CD14-positive monocyte (primary cell): ENCODE measurements around the gene GRID1. TPM values are rescaled to one million over a fixed set of nuclear protein-coding genes. Genes with fewer than 3 reads are reported as not detected.
A peak's percentile ranks its signal among the peaks of the same experiment; 100 is the strongest.

Experiments used
- DNase-seq, 3 donors: peaks; one replicate each; pipeline ENCODE4 v3.0.0-alpha.2; 2011 to 2022
- H2AFZ ChIP-seq: 2 replicates; pipeline ENCODE4 v1.6.0; 2012; ENCODE audit warnings: mild to moderate bottlenecking, low read depth, low read length, inconsistent platforms; ENCODE audit not compliant: insufficient read depth, poor library complexity, severe bottlenecking
- H3K27ac ChIP-seq, 2 donors: 1 replicate in 1 of 2; 2 replicates in 1 of 2; pipeline ENCODE4 v1.5.1; 2012 to 2013; ENCODE audit warnings: low read length in 2 of 2, control low read depth in 1 of 2, inconsistent platforms in 1 of 2, low read depth in 1 of 2, mild to moderate bottlenecking in 1 of 2
- H3K27me3 ChIP-seq, 2 donors: one replicate each; pipeline versions ENCODE4 v1.6.0 to v1.6.1; 2011 to 2013; ENCODE audit warnings: low read length in 2 of 2; ENCODE audit not compliant: control insufficient read depth in 2 of 2, insufficient read depth in 2 of 2
- H3K36me3 ChIP-seq, 2 donors: replicated peaks in 1 of 2; 1 replicate in 1 of 2; 2 replicates in 1 of 2; pipeline versions ENCODE4 v1.5.1 to v1.6.1; 2012 to 2013; ENCODE audit warnings: low read length in 2 of 2, control low read depth in 1 of 2, inconsistent platforms in 1 of 2, mild to moderate bottlenecking in 1 of 2; ENCODE audit not compliant: insufficient read depth in 2 of 2, control insufficient read depth in 1 of 2
- H3K4me1 ChIP-seq, 2 donors: 1 replicate in 1 of 2; 2 replicates in 1 of 2; pipeline versions ENCODE4 v1.5.1 to v1.6.1; 2012 to 2013; ENCODE audit warnings: low read length in 2 of 2, control low read depth in 1 of 2, inconsistent platforms in 1 of 2, mild to moderate bottlenecking in 1 of 2, moderate library complexity in 1 of 2; ENCODE audit not compliant: insufficient read depth in 2 of 2, control insufficient read depth in 1 of 2
- H3K4me2 ChIP-seq: replicated peaks from 2 replicates; pipeline ENCODE3; 2012; ENCODE audit warnings: low read length, moderate library complexity, mild to moderate bottlenecking; ENCODE audit not compliant: poor library complexity, severe bottlenecking; ENCODE audit errors: extremely low read depth
- H3K4me3 ChIP-seq, 3 experiments: fragments of 200-600 bp in 1 of 3; sonication (generic) in 1 of 3; replicated peaks in 1 of 3; 1 replicate in 2 of 3; 2 replicates in 1 of 3; pipeline ENCODE4 v1.5.1; 2011 to 2013; ENCODE audit warnings: low read length in 3 of 3, mild to moderate bottlenecking in 3 of 3, control low read depth in 2 of 3, low read depth in 2 of 3, inconsistent platforms in 1 of 3, moderate library complexity in 1 of 3
- H3K79me2 ChIP-seq: 2 replicates; pipeline ENCODE4 v1.6.0; 2012; ENCODE audit warnings: mild to moderate bottlenecking, control low read depth, inconsistent platforms, low read length, moderate library complexity; ENCODE audit not compliant: insufficient read depth
- H3K9ac ChIP-seq: 2 replicates; pipeline ENCODE4 v1.6.0; 2017; ENCODE audit warnings: low read length, mild to moderate bottlenecking; ENCODE audit not compliant: insufficient read depth, poor library complexity, severe bottlenecking
- H3K9me3 ChIP-seq, 2 donors: replicated peaks in 1 of 2; 1 replicate in 1 of 2; 2 replicates in 1 of 2; pipeline versions ENCODE4 v1.5.1 to v1.6.1; 2012 to 2013; ENCODE audit warnings: low read length in 2 of 2, control low read depth in 1 of 2; ENCODE audit not compliant: control insufficient read depth in 1 of 2, insufficient read depth in 1 of 2
- H4K20me1 ChIP-seq: 2 replicates; pipeline ENCODE4 v1.6.0; 2012; ENCODE audit warnings: mild to moderate bottlenecking, low read length, control low read depth, moderate library complexity; ENCODE audit not compliant: insufficient read depth
- H3K27ac Mint-ChIP-seq, 7 donors: one replicate each; pipeline ENCODE4 v1.8.0; 2020; ENCODE audit warnings: mild to moderate bottlenecking in 7 of 7, mixed read lengths in 7 of 7, moderate library complexity in 6 of 7, inconsistent platforms in 2 of 7
- H3K27me3 Mint-ChIP-seq, 3 donors: one replicate each; pipeline ENCODE4 v1.8.0; 2021 to 2022; ENCODE audit warnings: low read depth in 3 of 3, mild to moderate bottlenecking in 3 of 3, mixed read lengths in 3 of 3, moderate library complexity in 3 of 3, inconsistent platforms in 1 of 3
- H3K36me3 Mint-ChIP-seq, 2 donors: one replicate each; pipeline ENCODE4 v1.8.0; 2020; ENCODE audit warnings: mixed read lengths in 2 of 2, inconsistent platforms in 1 of 2, mild to moderate bottlenecking in 1 of 2
- H3K4me1 Mint-ChIP-seq: one replicate; pipeline ENCODE4 v1.8.0; 2020; ENCODE audit warnings: mild to moderate bottlenecking, mixed read lengths
- H3K4me3 Mint-ChIP-seq, 2 donors: one replicate each; pipeline ENCODE4 v1.8.0; 2020; ENCODE audit warnings: mild to moderate bottlenecking in 2 of 2, mixed read lengths in 2 of 2, moderate library complexity in 1 of 2
- H3K9me3 Mint-ChIP-seq, 7 donors: one replicate each; pipeline ENCODE4 v1.8.0; 2020 to 2022; ENCODE audit warnings: mixed read lengths in 7 of 7, mild to moderate bottlenecking in 6 of 7, moderate library complexity in 6 of 7, inconsistent platforms in 2 of 7
- WGBS: methylation state at CpG from one replicate; pipeline ENCODE4 v1.1.5; 2013; ENCODE audit warnings: missing lambda C conversion rate; ENCODE audit not compliant: insufficient coverage; 5-methylcytosine and 5-hydroxymethylcytosine counted together
- intact Hi-C, 2 donors: fragments of 100-400 bp; cut with micrococcal nuclease; formaldehyde crosslinking; loops; one replicate each; pipeline versions ENCODE4 v1.15.0 to v1.15.1; 2023
- polyA plus RNA-seq, 3 donors: library from polyadenylated mRNA; depleted of rRNA in 1 of 3; unstranded in 2 of 3; stranded (reverse) in 1 of 3; fragments of 300-500 nt in 2 of 3; fragments of >200 nt in 1 of 3; fragmentation: Illumina TruSeq in 2 of 3; gene quantifications; 1 replicate in 2 of 3; 2 replicates in 1 of 3; pipeline ENCODE4 v1.2.3, GENCODE V29; 2012 to 2021
- TF ChIP-seq, protein P1 (sequence below): fragments of 200-600 bp; IDR thresholded peaks from one replicate; pipeline ENCODE4 v1.8.0; 2022; ENCODE audit warnings: antibody characterized with exemption, mild to moderate bottlenecking

GRID1 gene
- polyA plus RNA-seq, 3 donors: not detected

GRCh38 chr10:86399879-86400704 lies 33.5 kb upstream of the GRID1 start:
- peaks cover 27 to 38% of the 10 kb centered on the region in 2 donors for H3K27me3 ChIP-seq
- peaks cover 0 to 16% (median 4%) of the 10 kb centered on the region in 7 donors for H3K9me3 Mint-ChIP-seq
- no peaks in the 10 kb centered on the region for H3K79me2 ChIP-seq
- DNase-seq: peak; percentile 78 to 84 (median 82)
- no peaks in the 10 kb centered on the region for H3K9me3 ChIP-seq
- TF ChIP-seq, protein P1, sequence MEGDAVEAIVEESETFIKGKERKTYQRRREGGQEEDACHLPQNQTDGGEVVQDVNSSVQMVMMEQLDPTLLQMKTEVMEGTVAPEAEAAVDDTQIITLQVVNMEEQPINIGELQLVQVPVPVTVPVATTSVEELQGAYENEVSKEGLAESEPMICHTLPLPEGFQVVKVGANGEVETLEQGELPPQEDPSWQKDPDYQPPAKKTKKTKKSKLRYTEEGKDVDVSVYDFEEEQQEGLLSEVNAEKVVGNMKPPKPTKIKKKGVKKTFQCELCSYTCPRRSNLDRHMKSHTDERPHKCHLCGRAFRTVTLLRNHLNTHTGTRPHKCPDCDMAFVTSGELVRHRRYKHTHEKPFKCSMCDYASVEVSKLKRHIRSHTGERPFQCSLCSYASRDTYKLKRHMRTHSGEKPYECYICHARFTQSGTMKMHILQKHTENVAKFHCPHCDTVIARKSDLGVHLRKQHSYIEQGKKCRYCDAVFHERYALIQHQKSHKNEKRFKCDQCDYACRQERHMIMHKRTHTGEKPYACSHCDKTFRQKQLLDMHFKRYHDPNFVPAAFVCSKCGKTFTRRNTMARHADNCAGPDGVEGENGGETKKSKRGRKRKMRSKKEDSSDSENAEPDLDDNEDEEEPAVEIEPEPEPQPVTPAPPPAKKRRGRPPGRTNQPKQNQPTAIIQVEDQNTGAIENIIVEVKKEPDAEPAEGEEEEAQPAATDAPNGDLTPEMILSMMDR: peak; percentile 90
- peak overlapping the region; percentile 81 to 89 for H3K4me3 Mint-ChIP-seq
- H3K4me3 ChIP-seq: peak overlapping the region; percentile 43 to 78 (median 46)
- under 1% methylated on average over 86 of the region's 90 CpGs for WGBS
- peaks cover 23% of the 10 kb centered on the region for H3K4me1 Mint-ChIP-seq
- no peak overlapping the region for H3K27ac ChIP-seq
- H3K4me1 ChIP-seq: peaks cover 15 to 23% of the 10 kb centered on the region in 2 donors
- no peaks in the 10 kb centered on the region for H4K20me1 ChIP-seq
- peaks cover 40 to 65% (median 52%) of the 10 kb centered on the region in 3 donors for H3K27me3 Mint-ChIP-seq
- H2AFZ ChIP-seq: peak overlapping the region; percentile 89
- H3K9ac ChIP-seq: peak overlapping the region; percentile 56
- H3K36me3 ChIP-seq: no peaks in the 10 kb centered on the region
- H3K36me3 Mint-ChIP-seq: peaks cover 0 to 6% of the 10 kb centered on the region in 2 donors
- H3K4me2 ChIP-seq: peak overlapping the region; percentile 97
- intact Hi-C loops: loop anchor here (1.0 to 2.0 kb wide), 2 partner anchors 185 kb away; no protein-coding TSS in a partner anchor
- no peak overlapping the region for H3K27ac Mint-ChIP-seq

DNA sequence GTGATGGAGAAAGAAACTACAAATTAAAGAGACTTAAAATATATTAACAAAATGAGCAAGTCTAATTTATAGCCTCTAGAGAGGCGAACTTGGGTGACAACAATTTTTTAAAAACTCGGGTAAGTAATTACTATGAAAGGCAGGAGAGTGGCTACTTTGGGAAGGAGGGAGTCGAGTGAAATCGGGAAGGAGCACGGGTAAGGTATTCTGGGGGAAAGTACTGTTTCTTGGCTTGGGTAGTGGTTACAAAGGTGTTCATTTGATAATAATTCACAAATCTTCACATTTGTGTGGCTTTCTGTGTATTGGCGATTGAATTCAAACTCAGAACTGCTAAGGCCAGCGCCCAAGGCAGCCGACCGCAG lies 32.9 kb upstream of the GRID1 start:
- peaks cover 27 to 38% of the 10 kb centered on the region in 2 donors for H3K27me3 ChIP-seq
- peaks cover 23% of the 10 kb centered on the region for H3K4me1 Mint-ChIP-seq
- DNase-seq: no peak
- TF ChIP-seq, protein P1: no peak
- H3K27ac ChIP-seq: no peak overlapping the region
- peak overlapping the region; percentile 81 to 89 for H3K4me3 Mint-ChIP-seq
- peak overlapping the region in 1 of 3 experiments; percentile 78 for H3K4me3 ChIP-seq
- peaks cover 15 to 23% of the 10 kb centered on the region in 2 donors for H3K4me1 ChIP-seq
- 24% methylated on average over 6 of the region's 9 CpGs for WGBS
- peak overlapping the region; percentile 56 for H3K9ac ChIP-seq
- no peak overlapping the region for H3K27ac Mint-ChIP-seq
- H3K27me3 Mint-ChIP-seq: peaks cover 42 to 64% (median 50%) of the 10 kb centered on the region in 3 donors
- H3K36me3 ChIP-seq: no peaks in the 10 kb centered on the region
- intact Hi-C loops: no loop called here
- no peaks in the 10 kb centered on the region for H3K9me3 ChIP-seq
- peaks cover 0 to 14% (median 4%) of the 10 kb centered on the region in 7 donors for H3K9me3 Mint-ChIP-seq
- peak overlapping the region; percentile 97 for H3K4me2 ChIP-seq
- peak overlapping the region; percentile 89 for H2AFZ ChIP-seq
- no peaks in the 10 kb centered on the region for H3K79me2 ChIP-seq
- H3K36me3 Mint-ChIP-seq: peaks cover 0 to 6% of the 10 kb centered on the region in 2 donors
- H4K20me1 ChIP-seq: no peaks in the 10 kb centered on the region
